Smooth muscle cell (in vitro differentiated cells): ENCODE results near the gene CD93. TPM values are rescaled to one million over a fixed set of nuclear protein-coding genes. Genes with fewer than 3 reads are reported as not detected.
A peak's percentile ranks its signal among the peaks of the same experiment; 100 is the strongest.

Experiments
- DNase-seq: peaks from one replicate; lab custom pipeline; 2025; ENCODE audit not compliant: unreplicated experiment; lab: John Stamatoyannopoulos, UW
- H2AFZ ChIP-seq: fragments of 200-600 bp; sonication (generic); 2 replicates; pipeline ENCODE4 v1.6.0; 2016; ENCODE audit warnings: antibody characterized with exemption, low read depth, mild to moderate bottlenecking
- H3F3A ChIP-seq: fragments of 200-600 bp; sonication (generic); 2 replicates; pipeline ENCODE4 v1.6.0; 2017; ENCODE audit warnings: antibody characterized with exemption, low read depth
- H3K27ac ChIP-seq: fragments of 200-600 bp; sonication (generic); 2 replicates; pipeline ENCODE4 v1.5.1; 2016; ENCODE audit warnings: low read depth, mild to moderate bottlenecking
- H3K27me3 ChIP-seq: fragments of 200-600 bp; sonication (generic); 2 replicates; pipeline ENCODE4 v1.6.1; 2016; ENCODE audit warnings: low read depth, mild to moderate bottlenecking
- H3K36me3 ChIP-seq: fragments of 200-600 bp; sonication (generic); 2 replicates; pipeline ENCODE4 v1.5.1; 2016; ENCODE audit warnings: low read depth
- H3K4me1 ChIP-seq: fragments of 200-600 bp; sonication (generic); 2 replicates; pipeline ENCODE4 v1.5.1; 2016; ENCODE audit warnings: low read depth
- H3K4me2 ChIP-seq: fragments of 200-600 bp; sonication (generic); 2 replicates; pipeline ENCODE4 v1.6.0; 2016; ENCODE audit warnings: mild to moderate bottlenecking
- H3K4me3 ChIP-seq: fragments of 200-600 bp; sonication (generic); 2 replicates; pipeline ENCODE4 v1.5.1; 2016; ENCODE audit warnings: mild to moderate bottlenecking
- H3K79me2 ChIP-seq: fragments of 200-600 bp; sonication (generic); 2 replicates; pipeline ENCODE4 v1.6.0; 2016; ENCODE audit warnings: low read depth, mild to moderate bottlenecking
- H3K9ac ChIP-seq: fragments of 200-600 bp; sonication (generic); 2 replicates; pipeline ENCODE4 v1.6.0; 2016; ENCODE audit warnings: low read depth
- H3K9me3 ChIP-seq: fragments of 200-600 bp; sonication (generic); replicated peaks from 2 replicates; pipeline ENCODE4 v1.5.1; 2016; ENCODE audit warnings: low read depth
- H4K20me1 ChIP-seq: fragments of 200-600 bp; sonication (generic); 2 replicates; pipeline ENCODE4 v1.6.0; 2016; ENCODE audit warnings: low read depth
- CTCF ChIP-seq: fragments of 200-600 bp; sonication (generic); IDR thresholded peaks from 2 replicates; pipeline ENCODE4 v1.5.1; 2017; ENCODE audit warnings: borderline replicate concordance, mild to moderate bottlenecking, antibody characterized with exemption; ENCODE audit not compliant: insufficient read depth, poor library complexity, severe bottlenecking
- WGBS: methylation state at CpG from one replicate; pipeline ENCODE4 v1.1.7; 2016; ENCODE audit warnings: low lambda C conversion rate; 5-methylcytosine and 5-hydroxymethylcytosine counted together
- polyA plus RNA-seq: library from polyadenylated mRNA; unstranded; fragments of >200 nt; fragmentation: Nextera tagmentation; extraction: Ambion mirVana; gene quantifications from 2 replicates; pipeline ENCODE4 v1.2.1, GENCODE V29; 2016
- total RNA-seq: library from RNA; depleted of rRNA; stranded (reverse); fragments of >200 nt; gene quantifications from 2 replicates; pipeline ENCODE4 v1.2.3, GENCODE V29; 2014

The CD93 gene
- total and polyA plus RNA-seq, 2 experiments from 2014 or later = not detected

- Histone ChIP-seq H3K9me3 (no peaks in the 10 kb centered on the region), H3K27ac (no peak overlapping the region), H3K4me2 (no peak overlapping the region), H3F3A (peaks cover 4% of the 10 kb centered on the region), H4K20me1 (no peaks in the 10 kb centered on the region), H3K4me3 (no peak overlapping the region), H2AFZ (no peak overlapping the region), H3K36me3 (no peaks in the 10 kb centered on the region), H3K79me2 (no peaks in the 10 kb centered on the region), H3K4me1 (no peaks in the 10 kb centered on the region), H3K9ac (no peak overlapping the region), H3K27me3 (no peaks in the 10 kb centered on the region)
- no peak for TF ChIP-seq CTCF
- WGBS = 98% methylated on average over 14 of the region's 14 CpGs
- no peak for DNase-seq
Measured at GRCh38 chr20:23127506-23128279, 41.6 kb upstream of the CD93 start.

DNA sequence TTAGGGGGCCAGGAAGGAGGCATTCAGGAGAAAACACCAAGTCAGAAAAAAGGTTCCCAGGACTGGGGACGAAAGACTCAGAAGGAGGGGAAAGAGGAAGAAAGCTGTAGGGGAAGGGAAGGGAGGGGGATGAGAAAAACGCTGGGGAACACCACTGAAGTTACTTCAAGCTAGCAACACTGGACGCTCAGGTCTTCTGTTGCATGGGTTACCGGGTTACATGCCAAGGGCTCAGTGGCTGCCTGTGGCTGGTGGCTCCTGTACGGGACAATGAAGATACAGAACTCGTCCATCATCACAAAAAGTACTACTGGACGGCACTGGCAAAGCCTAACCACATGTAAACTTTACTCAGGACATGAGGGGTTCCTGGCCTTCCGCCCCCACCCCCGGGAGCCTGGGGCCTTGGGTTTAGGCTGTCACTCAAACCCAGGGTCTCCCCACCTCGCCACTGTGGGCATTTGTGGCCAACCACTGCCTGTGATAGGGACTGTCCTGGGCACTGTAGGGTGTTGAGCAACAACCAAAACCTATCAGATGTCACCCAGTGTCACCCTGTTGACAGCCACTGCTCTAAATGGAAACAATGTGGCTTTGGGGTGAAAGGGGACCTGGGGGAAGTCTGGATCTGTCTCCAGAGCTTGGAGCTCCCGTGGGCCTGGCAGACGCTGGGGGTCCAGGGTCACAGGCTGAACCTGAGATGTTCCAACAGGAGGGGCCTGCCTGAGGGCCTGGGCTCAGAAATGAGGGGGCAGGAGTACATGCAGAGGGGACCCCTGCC lies 40.3 kb upstream of the CD93 start:
- no peak overlapping the region for H2AFZ ChIP-seq
- no peak overlapping the region for H3K4me3 ChIP-seq
- H3K27ac ChIP-seq = no peak overlapping the region
- peak overlapping the region; percentile 33 for H3K4me2 ChIP-seq
- H3K27me3 ChIP-seq = no peaks in the 10 kb centered on the region
- H3K9me3 ChIP-seq = no peaks in the 10 kb centered on the region
- no peaks in the 10 kb centered on the region for H3K4me1 ChIP-seq
- H3K79me2 ChIP-seq = no peaks in the 10 kb centered on the region
- no peaks in the 10 kb centered on the region for H4K20me1 ChIP-seq
- WGBS = 89% methylated on average over 12 of the region's 12 CpGs
- H3K36me3 ChIP-seq = no peaks in the 10 kb centered on the region
- no peak overlapping the region for H3K9ac ChIP-seq
- no peak for DNase-seq
- no peak for TF ChIP-seq CTCF
- H3F3A ChIP-seq = peaks cover 4% of the 10 kb centered on the region

GRCh38 chr20:23125625-23126191 lies 39.6 kb upstream of the CD93 start:
- TF ChIP-seq CTCF = no peak
- Histone ChIP-seq H3K4me1 (no peaks in the 10 kb centered on the region), H3K9me3 (no peaks in the 10 kb centered on the region), H3K4me3 (no peak overlapping the region), H2AFZ (no peak overlapping the region), H3K27me3 (no peaks in the 10 kb centered on the region), H3K36me3 (no peaks in the 10 kb centered on the region), H3K79me2 (no peaks in the 10 kb centered on the region), H3F3A (peaks cover 4% of the 10 kb centered on the region), H3K9ac (no peak overlapping the region), H3K27ac (no peak overlapping the region), H3K4me2 (peak overlapping the region; percentile 33), H4K20me1 (no peaks in the 10 kb centered on the region)
- no peak for DNase-seq
- 77% methylated on average over 5 of the region's 5 CpGs for WGBS
